SKM-1 treated with dmso at 0.1 percent for 144 hours (cell line): ENCODE data around the gene GNPDA2.
"Not testable (repeated sequence)": the region's sequence is repeated elsewhere in the genome, so short reads cannot be mapped to it uniquely, and the experiment has no call there.

Experiments
- DNase-seq: peaks from one replicate; lab custom pipeline; 2025; ENCODE audit not compliant: unreplicated experiment; lab: John Stamatoyannopoulos, UW

The GNPDA2 gene

DNA sequence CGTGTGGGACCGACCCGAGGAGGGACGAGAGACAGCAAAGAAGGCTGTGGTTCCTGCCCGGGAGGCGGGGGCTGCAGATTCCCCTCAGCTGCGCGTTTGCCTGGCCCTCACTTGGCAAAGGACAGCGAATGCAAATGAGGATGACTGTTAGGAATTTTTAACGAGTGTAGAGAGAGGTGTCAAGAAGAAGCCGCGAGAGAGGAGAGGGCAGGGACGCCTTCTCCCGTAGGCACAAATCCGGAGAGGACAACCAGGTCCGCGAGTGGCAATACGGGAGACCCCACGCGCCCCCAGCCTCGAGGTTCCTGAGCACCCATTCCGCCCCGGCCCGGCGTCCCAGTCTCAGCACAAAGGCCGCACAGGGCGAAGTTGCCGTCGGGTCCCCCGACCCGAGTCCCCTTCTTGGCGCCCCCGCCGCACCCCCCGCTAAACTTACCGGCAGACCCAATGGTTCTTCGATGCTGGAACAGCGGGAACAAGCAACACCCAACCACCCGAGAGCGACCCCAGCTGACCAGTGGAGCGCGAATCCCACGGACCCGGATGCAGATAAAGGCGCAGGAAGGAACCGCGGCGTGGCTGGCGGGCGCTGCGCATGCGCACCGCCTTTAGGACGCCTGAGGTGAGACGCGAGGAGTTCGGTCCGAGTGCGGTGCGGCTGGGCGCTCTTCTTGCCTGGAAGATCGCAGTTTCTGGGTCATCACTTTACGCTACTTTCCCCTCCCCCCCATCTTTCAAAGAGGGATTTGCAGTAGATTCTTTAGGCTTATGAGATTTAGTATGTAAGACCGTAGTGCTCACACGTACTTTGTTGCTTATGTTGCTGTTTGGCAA lies at the start of gene GNPDA2:
Gene GNPDA2, minus strand, starts transcription at position 519 of the 834 bp plus-strand sequence. CDS start 4,349 bp downstream, outside the sequence.
- peak; percentile 87 for DNase-seq

DNA sequence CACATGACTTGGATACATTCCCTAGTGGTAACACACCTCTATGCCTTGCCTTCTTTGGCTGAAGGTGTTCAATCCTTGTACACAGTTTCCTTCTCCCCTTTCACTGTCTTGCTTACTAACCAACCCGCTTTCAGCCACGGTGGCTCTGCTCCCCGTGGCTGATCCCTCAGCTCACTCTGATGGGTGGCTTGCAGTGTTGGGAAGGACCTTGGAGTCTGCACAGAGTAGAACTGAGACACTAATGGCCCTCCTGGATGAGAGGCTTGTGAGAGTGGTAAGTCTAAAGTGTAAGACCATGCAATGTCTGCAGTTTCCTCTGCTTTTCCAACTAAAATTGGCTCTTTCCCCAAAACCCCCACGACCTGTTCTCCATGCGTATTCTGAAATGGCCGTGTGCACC lies 46.0 kb upstream of the GNPDA2 start:
- DNase-seq, result no peak

DNA sequence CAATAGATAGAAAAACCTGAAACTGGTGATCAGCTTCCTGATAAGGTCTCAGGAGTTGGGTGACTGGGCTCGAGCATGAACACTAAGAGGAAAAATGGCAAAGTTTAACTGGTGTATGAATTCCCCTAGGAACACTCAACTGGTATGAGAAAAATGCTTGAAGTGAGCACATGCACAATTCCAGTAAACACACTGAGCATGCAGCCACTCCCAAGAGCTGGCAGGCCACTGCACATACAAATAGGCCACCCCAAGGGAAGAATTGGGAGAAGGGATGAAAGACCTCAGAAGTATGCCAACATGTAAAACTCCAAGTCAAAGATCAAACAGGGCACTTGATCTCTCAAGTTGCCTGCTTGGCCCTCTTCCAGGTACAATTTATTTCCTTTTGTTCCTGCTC lies 45.4 kb upstream of the GNPDA2 start:
- no peak for DNase-seq

- DNase-seq, result no peak
Observed at GRCh38 chr4:44766453-44766852, 40.1 kb upstream of the GNPDA2 start.

DNA sequence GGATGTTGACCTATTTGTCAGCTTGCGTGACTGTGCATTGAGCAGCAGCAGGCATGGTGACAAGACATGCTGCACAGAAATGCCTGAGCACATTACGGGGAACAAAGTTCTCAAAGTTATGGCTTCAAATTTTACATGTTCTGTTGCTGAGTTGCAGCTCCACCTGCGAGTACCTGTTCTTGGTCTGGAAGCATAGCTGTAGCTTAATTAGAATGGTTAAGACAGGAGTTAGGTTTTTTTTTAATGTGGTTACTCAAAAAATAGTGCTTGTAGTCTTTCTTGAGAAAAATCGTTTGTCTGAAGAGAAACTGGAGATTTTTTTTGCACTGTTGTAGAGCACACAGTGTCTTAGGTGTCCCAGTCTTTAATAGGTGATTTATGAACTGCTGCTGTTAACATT lies 38.8 kb upstream of the GNPDA2 start:
- DNase-seq, result no peak

- peak; percentile 5 for DNase-seq
Observed at GRCh38 chr4:44761306-44761705, 35.0 kb upstream of the GNPDA2 start.

- DNase-seq, result peak; percentile 64
Observed at GRCh38 chr4:44760142-44760898, 34.0 kb upstream of the GNPDA2 start.

DNA sequence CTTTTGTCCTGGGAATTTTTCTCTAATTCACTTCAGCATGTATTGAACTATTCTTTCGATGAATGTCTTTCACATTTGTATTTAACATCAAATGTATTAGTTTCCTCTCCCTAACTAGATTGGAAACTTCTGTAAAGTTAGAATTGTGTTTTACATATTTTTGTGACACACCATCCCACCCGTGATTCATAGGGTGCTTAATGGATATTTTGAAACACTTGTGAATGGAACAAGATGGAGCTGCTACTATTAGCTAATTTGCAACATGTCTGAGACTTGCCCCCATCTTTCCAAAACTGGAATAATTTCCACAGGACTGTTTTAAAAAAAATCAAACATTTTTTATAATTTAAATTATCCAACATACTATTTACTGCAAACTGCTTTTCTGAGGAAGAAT lies 30.2 kb upstream of the GNPDA2 start:
- no peak for DNase-seq

DNA sequence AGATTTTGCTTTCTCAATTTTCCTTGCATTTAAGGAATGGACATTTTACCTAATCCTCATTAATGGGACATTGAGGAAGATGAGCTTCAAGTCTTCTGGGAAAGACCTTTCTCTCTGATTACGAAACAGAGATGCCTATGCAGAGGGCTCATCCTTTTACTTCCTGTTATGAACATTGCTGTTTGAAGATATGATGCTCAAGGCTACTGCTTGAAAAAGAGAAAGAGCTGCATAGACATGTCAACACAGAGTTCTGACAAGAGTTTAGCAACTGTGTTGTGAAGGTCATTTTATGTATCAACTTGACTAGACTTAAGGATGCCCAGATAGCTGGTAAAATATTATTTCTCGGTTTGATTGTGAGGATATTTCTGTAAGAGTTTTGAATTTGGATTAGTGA lies 13.8 kb upstream of the GNPDA2 start:
- peak; percentile 13 for DNase-seq

- peak; percentile 14 for DNase-seq
Observed at GRCh38 chr4:44738615-44739014, 12.3 kb upstream of the GNPDA2 start.

DNA sequence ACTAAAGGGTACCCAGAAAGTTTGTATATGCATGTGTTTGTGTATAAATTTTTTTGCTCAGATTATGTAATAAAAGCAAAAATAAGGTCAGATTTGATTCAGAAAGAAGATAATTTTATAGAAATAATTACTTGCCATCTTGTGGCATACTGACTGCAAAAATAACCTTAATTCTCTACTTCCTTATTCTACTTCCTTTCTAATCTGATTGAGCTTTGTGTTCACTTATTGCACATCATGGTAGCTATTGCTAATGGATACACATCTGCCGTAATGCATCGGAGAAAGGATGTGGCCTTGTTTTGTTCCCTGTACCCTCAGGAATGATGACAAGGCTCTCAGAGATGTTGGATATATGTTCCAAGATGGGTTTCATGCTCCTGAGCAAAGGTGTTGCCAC lies 10.5 kb upstream of the GNPDA2 start:
- peak; percentile 29 for DNase-seq

DNA sequence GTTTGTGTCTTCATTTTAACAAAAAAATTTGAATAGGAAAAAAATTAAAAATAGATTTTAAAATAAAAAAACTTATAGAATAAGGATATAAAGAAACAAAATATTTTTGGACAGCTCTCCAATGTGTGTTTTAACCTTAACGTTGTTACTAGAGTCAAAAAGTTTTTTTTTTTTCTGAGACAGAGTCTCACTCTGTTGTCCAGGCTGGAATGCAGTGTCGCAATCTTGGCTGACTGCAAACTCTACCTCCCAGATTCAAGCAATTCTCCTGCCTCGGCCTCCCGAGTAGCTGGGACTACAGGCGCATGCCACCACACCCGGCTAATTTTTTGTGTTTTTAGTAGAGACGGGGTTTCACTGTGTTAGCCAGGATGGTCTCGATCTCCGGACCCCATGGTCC lies 2.3 kb upstream of the GNPDA2 start:
- DNase-seq, result not testable (repeated sequence)

- no peak for DNase-seq
Observed at GRCh38 chr4:44727471-44727870, 1.1 kb upstream of the GNPDA2 start.

GRCh38 chr4:44725726-44726037 lies 674 bp downstream of the GNPDA2 start:
- no peak for DNase-seq

DNA sequence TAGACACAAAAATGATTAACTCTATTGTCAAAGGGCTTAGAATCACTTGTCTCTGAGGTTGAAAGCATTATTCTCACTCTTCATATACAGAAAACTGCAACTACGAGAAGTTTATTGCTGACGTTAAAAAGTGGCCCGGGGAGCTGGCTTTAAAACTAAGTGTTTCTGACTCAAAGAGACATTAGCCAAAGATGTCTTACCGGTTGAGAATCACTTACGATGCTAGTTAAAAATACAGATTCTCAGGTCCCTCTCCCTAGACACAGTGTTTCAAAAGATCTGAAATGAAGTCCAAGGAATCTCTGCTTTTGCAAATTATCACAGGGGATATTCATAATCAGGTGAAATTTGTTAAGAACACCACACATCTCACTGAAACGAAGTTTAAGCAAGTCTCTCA lies 1.2 kb downstream of the GNPDA2 start:
- no peak for DNase-seq

DNA sequence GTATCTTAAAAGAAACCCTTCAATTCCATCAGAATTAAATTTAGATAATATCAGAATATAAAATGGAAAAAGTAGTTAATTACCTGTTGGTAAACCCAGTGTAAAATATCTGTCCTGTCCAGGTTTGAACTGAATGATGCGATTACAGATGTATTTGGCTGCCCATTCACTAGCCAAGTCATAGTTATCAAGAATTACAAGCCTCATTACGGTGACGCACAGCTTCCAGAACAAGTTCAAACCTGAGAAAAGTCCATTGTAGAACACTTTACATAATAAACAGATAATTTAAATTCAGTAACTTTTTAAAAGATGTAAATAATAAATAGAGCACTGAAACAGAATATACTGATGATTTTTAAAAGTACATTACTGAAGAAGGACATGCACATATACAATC lies 4.4 kb downstream of the GNPDA2 start:
- no peak for DNase-seq

DNA sequence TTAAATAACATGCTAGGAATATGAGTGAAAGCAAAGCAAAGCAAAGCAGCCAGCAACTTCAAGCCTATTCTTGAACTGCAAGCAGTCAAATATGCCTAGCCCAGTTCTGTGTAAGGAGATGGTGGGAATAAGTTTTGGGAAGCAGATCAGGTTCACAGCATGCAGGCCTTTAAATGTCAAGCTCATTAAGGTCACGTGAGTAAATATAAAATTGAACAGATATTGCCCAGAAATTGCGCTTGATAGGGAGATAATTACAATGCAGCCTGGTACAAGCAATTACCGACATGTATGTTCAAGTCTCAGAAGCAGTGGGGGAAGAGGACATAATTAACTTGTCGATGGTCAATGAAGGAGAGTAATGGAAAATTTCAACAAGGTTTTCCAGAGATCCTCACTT lies 6.0 kb downstream of the GNPDA2 start:
- no peak for DNase-seq

- no peak for DNase-seq
Observed at GRCh38 chr4:44716597-44716996, 9.8 kb downstream of the GNPDA2 start.

GRCh38 chr4:44713125-44713524 lies 13.2 kb downstream of the GNPDA2 start:
- DNase-seq, result no peak

GRCh38 chr4:44704673-44705072 lies 21.7 kb downstream of the GNPDA2 start:
- DNase-seq, result no peak

- no peak for DNase-seq
Observed at GRCh38 chr4:44701037-44701436, 25.3 kb downstream of the GNPDA2 start.

DNA sequence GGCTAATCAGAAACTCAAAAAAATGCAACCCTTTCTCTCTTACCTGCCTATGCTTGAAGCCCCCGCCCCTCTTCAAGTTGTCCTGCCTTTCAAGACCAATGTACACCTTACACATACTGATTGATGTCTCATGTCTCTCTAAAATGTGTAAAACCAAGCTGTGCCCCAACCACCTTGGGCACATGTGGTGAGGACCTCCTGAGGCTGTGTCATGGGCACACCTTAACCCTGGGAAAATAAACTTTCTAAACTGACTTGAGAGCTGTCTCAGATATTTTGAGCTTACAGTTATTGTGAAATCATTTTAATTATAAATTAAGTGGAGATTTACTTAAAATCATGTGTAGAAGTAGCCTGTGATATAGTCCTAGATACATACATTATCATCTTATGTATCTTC lies 25.9 kb downstream of the GNPDA2 start:
- no peak for DNase-seq

DNA sequence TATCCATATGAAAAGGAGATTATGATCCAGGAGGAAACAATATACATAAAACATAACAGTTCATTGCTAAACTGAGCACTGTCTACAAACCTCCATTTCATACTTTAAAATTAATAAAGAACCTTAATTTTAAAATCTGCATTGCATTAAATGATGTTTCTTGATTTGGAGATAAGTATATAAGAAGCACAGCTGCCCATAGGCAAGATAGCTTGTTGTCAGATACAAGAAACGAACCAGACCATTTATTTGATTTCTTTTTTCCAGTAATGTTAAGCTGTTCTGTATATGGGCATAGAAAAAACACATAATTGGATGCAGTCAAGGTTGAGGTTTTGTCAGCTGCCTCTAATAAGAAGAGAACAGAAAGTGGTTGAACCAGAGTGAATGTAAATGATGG lies 41.7 kb downstream of the GNPDA2 start:
- no peak for DNase-seq
